Activated naive CD4-positive, alpha-beta T cell treated with anti-CD3 and anti-CD28 coated beads, Interleukin-2, amount 50 U/mL, for 16 hours (primary cell): ENCODE measurements around the gene PPP1R17.

Source experiments
- DNase-seq: peaks from one replicate; pipeline ENCODE4 v3.0.0-alpha.2; 2020

The PPP1R17 gene

DNA sequence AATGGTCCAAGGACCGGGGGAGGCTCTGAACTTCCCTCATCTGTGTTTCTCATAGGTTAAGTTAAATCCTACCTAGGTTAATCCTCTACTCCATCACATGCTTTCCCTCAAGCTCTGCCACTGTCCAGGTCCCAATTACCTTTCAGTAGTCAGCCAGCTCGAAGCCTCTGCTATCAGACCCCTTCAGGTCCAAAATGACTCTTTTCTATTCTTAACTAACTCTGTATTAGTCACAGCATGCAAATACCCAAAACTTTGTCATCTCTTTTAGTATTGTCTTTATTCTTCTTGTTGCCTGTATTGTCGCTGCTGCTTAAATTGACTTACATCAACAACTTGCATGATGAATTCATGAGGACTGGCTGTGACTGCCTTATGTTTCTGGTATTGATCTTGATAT, 15.3 kb downstream of the PPP1R17 start:
- no peak for DNase-seq

DNA sequence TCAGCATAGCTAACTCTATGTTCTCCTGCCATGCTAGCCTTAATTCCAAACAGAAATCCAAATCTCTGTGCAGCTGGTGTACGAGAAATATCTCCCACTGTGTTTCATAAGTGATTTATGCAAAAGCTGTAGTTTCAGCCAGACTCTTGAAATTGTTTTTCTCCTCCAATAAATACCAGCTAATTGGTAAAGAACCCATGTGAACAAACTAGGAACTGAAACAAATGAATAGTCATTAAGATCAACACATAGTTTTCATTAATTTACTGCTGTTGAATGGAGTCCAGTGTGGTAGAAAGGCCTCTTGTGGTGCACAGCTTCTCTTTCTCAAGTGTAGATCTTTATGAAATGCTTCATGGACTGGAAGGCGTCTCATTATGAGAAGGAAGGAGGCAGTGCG, 18.4 kb downstream of the PPP1R17 start:
- DNase-seq, result no peak

DNA sequence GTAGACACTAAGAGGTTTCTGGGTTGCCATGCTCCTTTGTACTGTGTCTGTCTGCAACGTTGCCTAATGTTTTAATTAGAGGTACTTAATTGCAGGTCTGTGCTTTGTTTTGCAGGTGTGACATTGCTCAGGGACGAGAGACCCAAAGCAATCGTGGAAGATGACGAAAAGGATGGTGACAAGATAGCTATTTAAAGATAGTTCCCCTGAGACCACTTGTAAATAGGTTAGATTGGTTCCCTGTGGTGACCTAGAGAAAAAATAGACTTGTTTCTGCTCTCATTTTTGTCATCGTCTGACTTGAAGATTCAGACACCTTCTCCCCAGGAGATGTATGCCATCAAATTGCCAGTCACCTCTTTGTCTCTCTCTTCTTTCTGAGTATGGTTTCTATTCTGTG, 20.1 kb downstream of the PPP1R17 start:
- no peak for DNase-seq

DNA sequence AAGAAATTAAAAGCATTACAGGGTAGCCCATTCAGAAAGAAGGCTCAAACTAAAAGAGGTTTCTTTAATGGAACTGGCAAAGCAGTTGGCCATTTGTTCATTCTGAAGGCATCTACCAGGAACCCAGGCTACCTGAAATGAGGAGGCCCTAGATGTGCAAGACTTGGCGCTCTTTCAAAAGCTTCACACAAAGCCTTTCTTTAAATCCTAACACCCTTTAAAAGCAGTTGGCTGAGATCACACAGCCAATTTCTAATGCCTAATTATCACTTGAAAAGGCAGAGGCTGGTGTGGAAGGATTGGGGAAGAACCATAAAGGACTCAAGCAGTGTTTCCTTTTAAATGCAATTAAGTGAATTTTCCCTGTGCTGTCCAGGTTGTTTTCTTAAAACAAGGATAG, 23.2 kb downstream of the PPP1R17 start:
- DNase-seq, result no peak

DNA sequence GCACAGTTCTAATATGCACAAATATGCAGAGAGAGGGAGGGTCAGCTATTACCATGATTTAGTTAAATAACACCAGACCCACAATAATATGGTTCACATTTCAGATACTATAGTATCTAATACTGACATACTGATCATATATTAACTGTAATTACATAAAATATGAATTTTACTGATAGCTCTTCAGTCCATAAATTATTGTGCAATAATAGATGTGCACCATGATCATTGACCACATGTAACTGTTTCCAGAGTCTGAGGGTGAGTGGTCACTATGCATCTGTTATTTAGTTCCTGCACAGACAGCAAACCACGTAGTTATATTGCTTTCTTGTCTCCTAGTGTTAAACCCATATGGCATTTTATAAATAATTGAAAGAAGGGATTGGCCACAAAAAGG, 29.3 kb downstream of the PPP1R17 start:
- DNase-seq, result no peak

DNA sequence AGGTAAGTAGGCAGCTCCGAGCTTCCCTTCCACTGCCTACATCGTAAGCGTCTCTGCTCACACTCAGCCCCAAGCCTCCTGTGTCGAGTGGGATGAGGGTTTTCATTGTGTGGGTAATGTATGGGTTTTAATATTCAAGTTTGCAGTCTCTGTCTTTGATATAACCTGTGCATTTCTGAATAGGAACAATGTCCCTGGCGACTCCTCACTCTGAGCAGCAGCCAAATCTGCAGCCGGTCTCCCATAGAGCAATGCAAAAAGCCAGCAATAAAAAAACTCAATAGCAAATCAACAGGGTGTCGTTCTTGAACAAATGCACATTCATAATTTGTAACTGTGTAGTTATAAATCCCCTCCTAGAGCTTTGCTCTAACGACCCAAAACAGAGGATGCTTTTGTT, 33.4 kb downstream of the PPP1R17 start:
- no peak for DNase-seq

DNA sequence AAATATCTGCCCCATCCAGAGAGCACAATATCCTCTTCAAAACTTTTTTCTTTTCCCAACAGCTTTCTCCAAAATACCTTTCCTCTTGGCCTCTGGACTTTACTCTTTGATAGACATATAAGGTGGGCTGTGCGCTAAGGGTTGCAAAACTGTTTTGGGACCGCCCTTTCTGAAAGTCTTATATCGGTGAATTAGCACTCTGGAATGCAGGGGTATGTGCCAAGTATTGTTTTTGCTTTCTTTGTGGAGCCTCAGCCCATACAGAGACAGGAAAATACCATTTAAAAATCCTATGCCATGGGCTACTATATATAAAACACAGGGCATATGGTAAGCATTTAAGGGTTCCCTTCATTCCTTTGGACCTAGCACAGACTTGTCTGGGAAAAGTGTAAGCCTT, 37.7 kb downstream of the PPP1R17 start:
- no peak for DNase-seq

DNA sequence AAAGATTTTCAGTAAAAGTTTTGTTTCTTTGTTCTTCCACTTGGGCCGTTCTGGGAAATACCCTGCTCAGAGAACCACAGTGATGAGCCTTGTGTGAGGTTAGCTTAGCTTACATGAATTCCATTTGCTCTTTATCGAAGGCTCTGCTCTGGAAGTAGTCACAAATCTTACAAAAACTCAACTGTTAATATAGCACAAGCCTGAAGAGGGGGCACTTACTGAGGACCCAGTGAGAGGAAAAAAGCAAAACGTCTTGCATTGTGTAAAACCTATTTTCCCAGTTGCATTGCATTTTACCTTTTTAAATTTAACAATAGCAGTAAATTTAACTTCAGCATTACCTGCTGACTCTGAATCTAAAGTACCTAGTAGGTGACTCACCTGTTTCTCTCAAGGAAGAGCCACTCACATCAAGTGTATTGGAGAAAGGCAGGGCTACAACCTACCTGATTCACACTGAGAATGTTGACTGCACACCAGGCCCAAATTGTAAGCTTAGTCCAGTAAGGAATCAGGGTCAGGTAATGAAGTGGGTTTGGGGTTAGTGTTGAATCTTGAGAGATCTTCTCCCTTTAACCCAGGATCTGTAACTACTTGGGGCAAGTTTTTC, 42.3 kb downstream of the PPP1R17 start:
- DNase-seq, result no peak

DNA sequence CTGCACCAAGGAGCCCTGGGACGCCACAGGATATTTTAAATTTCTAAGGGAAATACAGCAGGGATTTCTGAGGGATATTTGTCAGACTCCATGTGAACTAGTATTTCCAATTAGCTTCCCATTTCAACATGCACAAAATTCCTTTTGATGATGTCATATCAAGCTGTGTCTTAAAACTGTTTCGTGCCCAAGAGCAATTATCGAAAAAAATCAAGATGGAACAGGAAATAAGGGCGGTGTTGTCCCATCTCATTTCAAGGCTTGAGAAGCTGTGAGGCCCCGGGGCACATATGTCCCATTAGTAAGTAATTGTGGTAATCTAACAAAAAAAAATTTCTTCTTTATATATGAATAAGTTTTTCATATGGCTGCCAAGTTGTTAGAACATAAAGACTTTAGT, 47.4 kb downstream of the PPP1R17 start:
- DNase-seq, result no peak

DNA sequence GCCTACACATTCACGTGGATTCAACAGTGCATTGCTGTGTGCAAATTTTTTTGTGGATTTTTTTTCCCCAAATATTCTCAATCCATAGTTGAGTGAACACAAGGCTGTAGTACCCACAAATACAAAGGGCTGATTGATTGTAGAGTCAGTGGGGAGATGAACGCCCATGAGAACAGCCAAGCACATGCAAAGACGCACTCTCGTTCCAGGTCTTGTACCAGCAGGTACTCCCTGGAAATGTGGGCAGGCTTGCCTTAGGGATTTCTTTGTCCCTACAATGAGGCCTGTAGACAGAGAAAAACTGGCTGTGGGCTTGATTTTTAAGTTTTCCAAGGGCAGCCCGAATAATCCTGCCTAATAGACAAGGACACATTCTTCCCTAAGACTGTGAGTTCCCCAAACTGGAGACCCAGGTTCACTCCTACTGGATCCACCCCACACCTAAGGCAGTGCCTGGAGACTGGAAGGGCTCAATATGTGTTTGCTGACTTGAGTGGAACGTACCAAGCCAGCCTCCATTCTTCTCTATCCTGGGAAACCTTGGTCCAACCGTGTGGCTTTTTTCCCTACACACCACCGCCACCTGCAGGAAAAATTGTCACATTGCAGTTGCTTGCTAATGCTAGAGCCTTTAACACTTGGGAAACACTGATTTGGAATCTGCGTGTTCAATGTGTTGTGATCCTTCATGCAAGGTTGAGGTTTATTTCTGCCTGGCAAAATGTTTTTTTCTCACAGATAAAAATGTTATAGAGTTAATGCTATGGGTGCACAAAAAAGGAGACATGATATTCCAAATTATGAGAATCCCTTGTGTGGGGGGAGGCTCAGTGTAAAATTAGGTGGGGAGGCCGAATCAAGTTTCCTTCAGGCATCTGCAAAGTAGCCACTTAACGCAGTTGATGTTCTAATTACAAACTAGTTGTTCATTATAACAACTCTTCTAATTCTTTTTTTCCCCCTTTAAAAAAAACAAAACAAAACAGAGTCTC, 49.3 kb downstream of the PPP1R17 start:
- no peak for DNase-seq

DNA sequence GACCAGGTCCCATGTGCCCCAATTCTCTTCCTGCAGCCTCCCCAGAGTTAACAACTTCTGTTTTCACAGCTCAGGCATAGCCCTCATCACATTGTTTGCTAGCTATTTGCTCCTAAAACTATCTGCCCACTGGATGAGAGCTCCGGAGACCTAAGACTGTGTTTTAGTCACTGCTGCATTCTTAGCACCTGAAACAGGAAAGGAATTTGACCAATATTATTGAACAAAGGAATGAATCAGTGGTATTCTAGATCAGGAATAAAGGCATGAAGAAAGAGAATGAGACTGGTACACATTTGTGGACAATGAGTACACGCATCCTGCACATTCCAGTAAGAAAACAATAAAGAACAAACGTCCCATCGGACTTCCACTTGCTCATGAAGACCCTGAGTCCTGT, 54.8 kb downstream of the PPP1R17 start:
- DNase-seq, result no peak

DNA sequence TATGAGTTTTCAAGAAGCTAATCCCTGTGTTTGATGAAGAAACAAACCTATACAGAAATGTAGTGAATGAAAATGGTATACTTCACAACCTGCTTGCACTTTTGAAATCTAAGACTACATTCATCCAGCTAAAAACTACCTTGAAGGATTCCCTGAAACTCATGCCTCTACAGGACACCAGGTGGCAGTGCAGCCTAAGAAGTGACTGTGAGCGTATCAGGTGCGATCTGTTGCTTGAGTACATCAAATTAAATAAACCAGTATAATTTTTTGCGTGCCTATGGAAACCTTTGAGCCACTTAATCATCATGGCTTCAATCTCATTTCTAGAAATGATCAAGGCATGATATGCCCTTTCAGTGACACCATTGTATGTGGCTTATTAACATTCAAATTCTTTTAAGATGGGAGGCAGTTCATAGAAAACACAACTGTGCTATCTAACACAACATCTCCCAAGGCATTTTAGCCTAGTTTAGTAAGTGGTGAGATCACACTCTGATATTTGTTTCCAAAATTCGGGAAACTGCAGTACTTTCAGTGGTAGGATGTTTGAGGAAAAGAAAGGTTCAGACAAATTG, 57.4 kb downstream of the PPP1R17 start:
- DNase-seq, result no peak

DNA sequence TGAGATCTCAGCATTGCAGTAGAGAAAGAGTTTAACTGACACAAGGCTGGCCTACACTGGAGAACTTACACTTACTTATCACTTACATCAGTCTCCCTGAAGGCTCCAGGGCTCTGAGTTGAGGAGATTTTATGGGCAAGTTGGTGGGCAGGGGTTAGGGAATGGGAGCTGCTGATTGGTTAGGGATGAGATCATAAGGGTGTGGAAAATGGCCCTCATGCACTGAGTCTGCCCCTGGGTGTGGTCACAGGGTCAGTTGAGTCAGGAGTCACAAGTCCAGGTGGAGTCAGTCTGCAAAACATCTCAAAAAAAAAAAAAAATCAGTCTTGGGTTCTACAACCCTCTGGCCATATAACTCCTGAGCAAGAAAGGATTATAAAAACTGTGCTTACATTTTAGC, 60.5 kb downstream of the PPP1R17 start:
- DNase-seq, result no peak

DNA sequence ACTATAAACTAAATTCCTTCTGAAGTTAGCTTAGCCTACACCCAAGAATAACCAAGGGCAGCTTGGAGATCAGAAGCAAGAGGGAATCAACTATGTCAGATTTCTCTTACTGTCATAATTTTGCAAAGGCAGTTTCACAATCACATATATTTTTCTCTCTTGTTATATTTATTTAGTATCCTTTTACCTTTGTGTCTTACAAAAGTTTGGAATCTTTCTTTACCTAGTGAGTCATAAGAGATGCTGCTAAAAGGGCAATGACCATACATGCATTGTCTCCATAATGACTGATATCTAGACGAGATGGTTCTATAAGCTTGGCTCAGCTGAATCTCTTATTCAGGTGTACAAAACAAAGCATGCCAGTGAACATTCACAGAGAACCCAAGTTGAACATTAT, 61.1 kb downstream of the PPP1R17 start:
- no peak for DNase-seq

DNA sequence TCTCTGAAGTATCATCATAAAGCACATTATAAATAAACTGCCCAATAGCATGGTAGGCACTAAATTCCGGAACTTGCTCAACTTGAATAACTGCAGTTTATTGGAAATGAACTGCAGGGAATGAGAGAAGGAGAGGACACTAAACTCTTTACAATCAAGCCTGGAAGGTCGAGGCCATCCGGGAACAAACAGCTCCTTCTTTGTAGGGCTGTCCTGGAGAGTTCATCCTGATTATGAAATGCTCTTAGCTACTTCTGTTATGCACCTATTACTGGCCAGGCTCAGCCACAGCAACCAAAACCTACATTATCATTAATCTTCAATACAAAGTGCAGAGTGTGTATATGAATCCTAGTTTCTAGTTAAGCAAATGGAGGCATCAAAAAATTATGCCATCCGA, 64.7 kb downstream of the PPP1R17 start:
- no peak for DNase-seq
